A549 treated with RU486 at 1 μM for 4 hours (cell line): ENCODE data around the gene KRTAP7-1. TPM values are rescaled to one million over a fixed set of nuclear protein-coding genes. Genes with fewer than 3 reads are reported as not detected.

Experiments used
- total RNA-seq: library from RNA; stranded (reverse); fragments of 200-300 nt; extraction: Qiagen RNA extraction; gene quantifications from 5 replicates; pipeline ENCODE4 v1.2.3, GENCODE V29; 2022; ENCODE audit warnings: low read depth

The KRTAP7-1 gene
- not detected in 5 replicates for total RNA-seq

GRCh38 chr21:30829659-30830058 lies at the start of gene KRTAP7-1:
Gene KRTAP7-1 (minus strand): TSS chr21:30829759. CDS start chr21:30829698, 61 bp downstream.

GRCh38 chr21:30813174-30813573 lies 16.4 kb downstream of the KRTAP7-1 start, which contains the start of gene KRTAP8-1:
Gene KRTAP8-1 (minus strand): TSS chr21:30813274. CDS start chr21:30813220, 54 bp downstream.

Other genes with a start within 250 kb of the KRTAP7-1 start
- gene KRTAP22-2, start 239.4 kb downstream of the KRTAP7-1 start, total RNA-seq: not detected in 5 replicates
- gene KRTAP6-3, start 237.3 kb downstream of the KRTAP7-1 start, total RNA-seq: not detected in 5 replicates
- not detected in 5 replicates for gene KRTAP6-2, start 230.9 kb downstream of the KRTAP7-1 start, total RNA-seq
- not detected in 5 replicates for gene KRTAP22-1, start 228.7 kb downstream of the KRTAP7-1 start, total RNA-seq
- gene KRTAP6-1, start 215.8 kb downstream of the KRTAP7-1 start, total RNA-seq: not detected in 5 replicates
- not detected in 5 replicates for gene KRTAP20-1, start 213.3 kb downstream of the KRTAP7-1 start, total RNA-seq
- gene KRTAP20-4, start 209.1 kb downstream of the KRTAP7-1 start, total RNA-seq: not detected in 5 replicates
- gene KRTAP20-2, start 194.6 kb downstream of the KRTAP7-1 start, total RNA-seq: not detected in 5 replicates
- not detected in 5 replicates for gene KRTAP20-3, start 186.9 kb downstream of the KRTAP7-1 start, total RNA-seq
- gene KRTAP21-3, start 111.0 kb downstream of the KRTAP7-1 start, total RNA-seq: not detected in 5 replicates
- gene KRTAP21-2, start 82.5 kb downstream of the KRTAP7-1 start, total RNA-seq: not detected in 5 replicates
- not detected in 5 replicates for gene KRTAP21-1, start 74.3 kb downstream of the KRTAP7-1 start, total RNA-seq
- not detected in 5 replicates for gene KRTAP8-1, start 16.5 kb downstream of the KRTAP7-1 start, total RNA-seq
- not detected in 5 replicates for gene KRTAP11-1, start 51.8 kb upstream of the KRTAP7-1 start, total RNA-seq
- not detected in 5 replicates for gene KRTAP19-8, start 208.7 kb upstream of the KRTAP7-1 start, total RNA-seq